Measurements from ENCODE around the gene CEBPA. TPM values are rescaled to one million over a fixed set of nuclear protein-coding genes. Genes with fewer than 3 reads are reported as not detected.
"Not testable (repeated sequence)": the region's sequence is repeated elsewhere in the genome, so short reads cannot be mapped to it uniquely, and the experiment has no call there.

Gene CEBPA
- total RNA-seq, 2 experiments from 2014 or later: 2.1 to 2.5 TPM

GRCh38 chr19:33296488-33296971 lies 5.8 kb downstream of the CEBPA start:
- intact Hi-C loops (cut with micrococcal nuclease; ENCODE audit: unreplicated experiment): no loop called here
- H3K9me2 ChIP-seq (ENCODE audit: insufficient read depth, low read length): no peaks in the 10 kb centered on the region
- ChIA-PET CTCF (ENCODE audit: unreplicated experiment) (no interaction called here), POLR2A (no interaction called here)
- no peaks in the 10 kb centered on the region for H3K9me3 ChIP-seq (ENCODE audit: low read length)
- no peak overlapping the region for H3K4me3 ChIP-seq (ENCODE audit: low read depth, low read length, poor library complexity, severe bottlenecking)
- no peak overlapping the region for H3K27ac ChIP-seq (ENCODE audit: low read depth, low read length, poor library complexity, severe bottlenecking)
- BruUV-seq (replicated peaks): no TSS peak
- no peaks in the 10 kb centered on the region for H3K36me3 ChIP-seq (ENCODE audit: insufficient read depth, low read length)
- H3K4me2 ChIP-seq (ENCODE audit: low read length): no peak overlapping the region
- no peak for DNase-seq (ENCODE audit: low spot score)
- no peaks in the 10 kb centered on the region; the same call in 1 of the 2 replicates for H4K20me1 ChIP-seq (ENCODE audit: insufficient read depth, low read length)
- TF ChIP-seq CTCF (conservative IDR thresholded peaks at IDR 0.05; ENCODE audit: low read length) (no peak), EZH2phosphoT487 (IDR thresholded peaks at IDR 0.05; ENCODE audit: borderline replicate concordance, low read depth, low read length) (no peak)
- no peak overlapping the region for H2AFZ ChIP-seq (ENCODE audit: low read length)
- no peaks in the 10 kb centered on the region for H3K4me1 ChIP-seq (ENCODE audit: insufficient read depth, low read length, poor library complexity, severe bottlenecking)
- H3K79me2 ChIP-seq (ENCODE audit: insufficient read depth, low read depth, low read length): no peaks in the 10 kb centered on the region

- Histone ChIP-seq H4K20me1 (ENCODE audit: insufficient read depth, low read length) (no peaks in the 10 kb centered on the region; the same call in 1 of the 2 replicates), H3K4me2 (ENCODE audit: low read length) (no peak overlapping the region), H3K4me3 (ENCODE audit: low read depth, low read length, poor library complexity, severe bottlenecking) (no peak overlapping the region), H3K9me2 (ENCODE audit: insufficient read depth, low read length) (no peaks in the 10 kb centered on the region), H3K4me1 (ENCODE audit: insufficient read depth, low read length, poor library complexity, severe bottlenecking) (no peaks in the 10 kb centered on the region), H3K79me2 (ENCODE audit: insufficient read depth, low read depth, low read length) (no peaks in the 10 kb centered on the region), H3K36me3 (ENCODE audit: insufficient read depth, low read length) (no peaks in the 10 kb centered on the region), H3K9me3 (ENCODE audit: low read length) (no peaks in the 10 kb centered on the region), H3K27ac (ENCODE audit: low read depth, low read length, poor library complexity, severe bottlenecking) (no peak overlapping the region), H2AFZ (ENCODE audit: low read length) (no peak overlapping the region)
- DNase-seq (ENCODE audit: low spot score): no peak
- CTCF ChIA-PET (ENCODE audit: unreplicated experiment): no interaction called here
- intact Hi-C loops (cut with micrococcal nuclease; ENCODE audit: unreplicated experiment): no loop called here
- POLR2A ChIA-PET: no interaction called here
- BruUV-seq (replicated peaks): no TSS peak
- TF ChIP-seq EZH2phosphoT487 (IDR thresholded peaks at IDR 0.05; ENCODE audit: borderline replicate concordance, low read depth, low read length) (no peak), CTCF (conservative IDR thresholded peaks at IDR 0.05; ENCODE audit: low read length) (no peak)
These were observed 6.5 kb downstream of the CEBPA start for GRCh38 chr19:33295621-33296487.

DNA sequence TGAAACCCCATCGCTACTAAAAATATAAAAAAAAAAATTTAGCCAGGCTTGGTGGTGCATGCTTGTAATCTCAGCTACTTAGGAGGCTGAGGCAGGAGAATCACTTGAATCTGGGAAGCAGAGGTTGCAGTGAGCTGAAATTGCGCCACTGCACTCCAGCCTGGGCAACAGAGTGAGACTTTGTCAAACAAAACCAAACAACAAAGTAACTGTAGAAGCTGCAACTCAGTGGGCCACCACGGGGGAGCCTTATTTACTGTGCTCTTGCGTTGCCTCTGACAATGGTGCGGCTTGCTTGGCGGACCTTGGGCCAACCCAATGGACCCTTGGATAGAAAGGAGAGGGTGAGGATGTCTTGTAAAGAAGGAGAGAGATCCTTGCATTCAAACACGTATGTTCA lies 7.3 kb downstream of the CEBPA start:
- H3K9me3 ChIP-seq (ENCODE audit: low read length); H3K4me3 ChIP-seq (ENCODE audit: low read depth, low read length, poor library complexity, severe bottlenecking); H3K4me1 ChIP-seq (ENCODE audit: insufficient read depth, low read length, poor library complexity, severe bottlenecking); H3K4me2 ChIP-seq (ENCODE audit: low read length); H3K9me2 ChIP-seq (ENCODE audit: insufficient read depth, low read length); BruUV-seq (replicated peaks); H3K27ac ChIP-seq (ENCODE audit: low read depth, low read length, poor library complexity, severe bottlenecking); H2AFZ ChIP-seq (ENCODE audit: low read length); H4K20me1 ChIP-seq (ENCODE audit: insufficient read depth, low read length); CTCF ChIA-PET (ENCODE audit: unreplicated experiment); intact Hi-C loops (cut with micrococcal nuclease; ENCODE audit: unreplicated experiment); H3K36me3 ChIP-seq (ENCODE audit: insufficient read depth, low read length); H3K79me2 ChIP-seq (ENCODE audit: insufficient read depth, low read depth, low read length); DNase-seq (ENCODE audit: low spot score): not testable (repeated sequence)
- POLR2A ChIA-PET: interaction anchor here (0.7 kb wide), 1 partner anchor 58 kb away, joined by 3 read pairs; no protein-coding TSS in a partner anchor

Data from OCI-LY7 (cell line).